RKO (cell line): ENCODE measurements around the gene ADAMTS2.

Experiments used
- DNase-seq: peaks from one replicate; pipeline ENCODE4 v3.0.0-alpha.2; 2016; ENCODE audit warnings: low spot score

The ADAMTS2 gene

GRCh38 chr5:179266291-179267070 is 78.8 kb downstream of the ADAMTS2 start:
- no peak for DNase-seq

- no peak for DNase-seq
Measured at GRCh38 chr5:179265514-179266290, 79.6 kb downstream of the ADAMTS2 start.

GRCh38 chr5:179264783-179265513 is 80.3 kb downstream of the ADAMTS2 start:
- no peak for DNase-seq

- DNase-seq: no peak
Measured at GRCh38 chr5:179264053-179264782, 81.0 kb downstream of the ADAMTS2 start.

- DNase-seq: no peak
Measured at GRCh38 chr5:179263391-179264052, 81.7 kb downstream of the ADAMTS2 start.

GRCh38 chr5:179262126-179262920 is 82.9 kb downstream of the ADAMTS2 start:
- DNase-seq: no peak

GRCh38 chr5:179261301-179262125 is 83.7 kb downstream of the ADAMTS2 start:
- DNase-seq: peak; percentile 52

- no peak for DNase-seq
Measured at GRCh38 chr5:179260324-179261070, 84.8 kb downstream of the ADAMTS2 start.

GRCh38 chr5:179259731-179260323 is 85.4 kb downstream of the ADAMTS2 start:
- no peak for DNase-seq

GRCh38 chr5:179258922-179259730 is 86.1 kb downstream of the ADAMTS2 start:
- no peak for DNase-seq

- DNase-seq: no peak
Measured at GRCh38 chr5:179258001-179258921, 87.0 kb downstream of the ADAMTS2 start.

GRCh38 chr5:179257176-179257682 is 88.0 kb downstream of the ADAMTS2 start:
- no peak for DNase-seq

- no peak for DNase-seq
Measured at GRCh38 chr5:179256328-179257175, 88.7 kb downstream of the ADAMTS2 start.

GRCh38 chr5:179255527-179256327 is 89.5 kb downstream of the ADAMTS2 start:
- no peak for DNase-seq
